Transverse colon (tissue), 4 donors: ENCODE measurements around the gene HDAC4.

Experiments used
- CTCF ChIP-seq, 5 experiments: fragments of 200-600 bp in 3 of 5; fragments of 450-650 bp in 2 of 5; sonication (generic) in 3 of 5; IDR thresholded peaks; 1 replicate in 2 of 5; 2 replicates in 3 of 5; pipeline ENCODE4 v1.5.1; 2016 to 2017; ENCODE audit warnings: antibody characterized with exemption in 5 of 5, inconsistent platforms in 3 of 5, mild to moderate bottlenecking in 2 of 5, moderate library complexity in 1 of 5
- POLR2AphosphoS5 ChIP-seq, 3 donors: sonication (generic); formaldehyde crosslinking; IDR thresholded peaks; one replicate each; pipeline ENCODE4 v1.6.1; 2016; ENCODE audit warnings: antibody characterized with exemption in 3 of 3

- TF ChIP-seq POLR2AphosphoS5 (IDR thresholded peaks at IDR 0.05) (no peak), CTCF (IDR thresholded peaks at IDR 0.05) (no peak)
Measured at GRCh38 chr2:239072786-239073185, 328.0 kb downstream of the HDAC4 start.
